Measurements from ENCODE around the gene SCYGR8.
"Not testable (repeated sequence)": the region's sequence is repeated elsewhere in the genome, so short reads cannot be mapped to it uniquely, and the experiment has no call there.

SCYGR8 gene

GRCh38 chr2:227745594-227745993 lies at the start of gene SCYGR8:
Gene SCYGR8, plus strand, starts transcription at chr2:227745894. Its CDS starts 0 bp downstream, at chr2:227745894.
- in situ Hi-C loops (cut with MboI; ENCODE audit: low sequenced_read_pairs), result no loop called here

- in situ Hi-C loops (cut with MboI; ENCODE audit: low sequenced_read_pairs), result no loop called here
Measured at GRCh38 chr2:227696990-227697679, 48.6 kb upstream of the SCYGR8 start.

GRCh38 chr2:227701556-227701955 lies 44.1 kb upstream of the SCYGR8 start:
- in situ Hi-C loops (cut with MboI; ENCODE audit: low sequenced_read_pairs), result no loop called here

- in situ Hi-C loops (cut with MboI; ENCODE audit: low sequenced_read_pairs), result no loop called here
Measured at GRCh38 chr2:227703280-227703732, 42.4 kb upstream of the SCYGR8 start.

- in situ Hi-C loops (cut with MboI; ENCODE audit: low sequenced_read_pairs), result no loop called here
Measured at GRCh38 chr2:227703961-227704360, 41.7 kb upstream of the SCYGR8 start.

- in situ Hi-C loops (cut with MboI; ENCODE audit: low sequenced_read_pairs), result no loop called here
Measured at GRCh38 chr2:227706859-227707258, 38.8 kb upstream of the SCYGR8 start.

GRCh38 chr2:227707390-227707789 lies 38.3 kb upstream of the SCYGR8 start:
- in situ Hi-C loops (cut with MboI; ENCODE audit: low sequenced_read_pairs), result no loop called here

- in situ Hi-C loops (cut with MboI; ENCODE audit: low sequenced_read_pairs), result no loop called here
Measured at GRCh38 chr2:227710986-227711385, 34.7 kb upstream of the SCYGR8 start.

- in situ Hi-C loops (cut with MboI; ENCODE audit: low sequenced_read_pairs), result no loop called here
Measured at GRCh38 chr2:227713291-227713690, 32.4 kb upstream of the SCYGR8 start.

- in situ Hi-C loops (cut with MboI; ENCODE audit: low sequenced_read_pairs), result no loop called here
Measured at GRCh38 chr2:227716501-227716900, 29.2 kb upstream of the SCYGR8 start.

GRCh38 chr2:227717687-227718567 lies 27.8 kb upstream of the SCYGR8 start, which contains the start of gene SLC19A3:
Gene SLC19A3, minus strand, starts transcription at chr2:227718028. Its CDS starts 15,710 bp downstream, at chr2:227702318.
- in situ Hi-C loops (cut with MboI; ENCODE audit: low sequenced_read_pairs), result no loop called here

- in situ Hi-C loops (cut with MboI; ENCODE audit: low sequenced_read_pairs), result no loop called here
Measured at GRCh38 chr2:227719641-227720040, 26.1 kb upstream of the SCYGR8 start.

- in situ Hi-C loops (cut with MboI; ENCODE audit: low sequenced_read_pairs), result no loop called here
Measured at GRCh38 chr2:227720680-227721079, 25.0 kb upstream of the SCYGR8 start.

GRCh38 chr2:227722821-227723220 lies 22.9 kb upstream of the SCYGR8 start:
- in situ Hi-C loops (cut with MboI; ENCODE audit: low sequenced_read_pairs), result not testable (repeated sequence)

- in situ Hi-C loops (cut with MboI; ENCODE audit: low sequenced_read_pairs), result no loop called here
Measured at GRCh38 chr2:227724394-227725039, 21.2 kb upstream of the SCYGR8 start, which contains the start of gene SCYGR6. Gene SCYGR6, minus strand, starts transcription at chr2:227724757. Its CDS starts 0 bp downstream, at chr2:227724757.

GRCh38 chr2:227728035-227728434 lies 17.7 kb upstream of the SCYGR8 start, which contains the start of gene SCYGR7:
Gene SCYGR7, plus strand, starts transcription at chr2:227728335. Its CDS starts 0 bp downstream, at chr2:227728335.
- in situ Hi-C loops (cut with MboI; ENCODE audit: low sequenced_read_pairs), result no loop called here

- in situ Hi-C loops (cut with MboI; ENCODE audit: low sequenced_read_pairs), result no loop called here
Measured at GRCh38 chr2:227739351-227739750, 6.3 kb upstream of the SCYGR8 start.

GRCh38 chr2:227740705-227741104 lies 5.0 kb upstream of the SCYGR8 start:
- in situ Hi-C loops (cut with MboI; ENCODE audit: low sequenced_read_pairs), result not testable (repeated sequence)

- in situ Hi-C loops (cut with MboI; ENCODE audit: low sequenced_read_pairs), result no loop called here
Measured at GRCh38 chr2:227748079-227748478, 2.4 kb downstream of the SCYGR8 start.

GRCh38 chr2:227756261-227756660 lies 10.6 kb downstream of the SCYGR8 start:
- in situ Hi-C loops (cut with MboI; ENCODE audit: low sequenced_read_pairs), result not testable (repeated sequence)
